ENCODE measurements around the gene SEPTIN7. TPM values are rescaled to one million over a fixed set of nuclear protein-coding genes. Genes with fewer than 3 reads are reported as not detected.

The SEPTIN7 gene
- total RNA-seq, 4 donors from 2014 or later, result 141 to 319 (median 186) TPM

DNA sequence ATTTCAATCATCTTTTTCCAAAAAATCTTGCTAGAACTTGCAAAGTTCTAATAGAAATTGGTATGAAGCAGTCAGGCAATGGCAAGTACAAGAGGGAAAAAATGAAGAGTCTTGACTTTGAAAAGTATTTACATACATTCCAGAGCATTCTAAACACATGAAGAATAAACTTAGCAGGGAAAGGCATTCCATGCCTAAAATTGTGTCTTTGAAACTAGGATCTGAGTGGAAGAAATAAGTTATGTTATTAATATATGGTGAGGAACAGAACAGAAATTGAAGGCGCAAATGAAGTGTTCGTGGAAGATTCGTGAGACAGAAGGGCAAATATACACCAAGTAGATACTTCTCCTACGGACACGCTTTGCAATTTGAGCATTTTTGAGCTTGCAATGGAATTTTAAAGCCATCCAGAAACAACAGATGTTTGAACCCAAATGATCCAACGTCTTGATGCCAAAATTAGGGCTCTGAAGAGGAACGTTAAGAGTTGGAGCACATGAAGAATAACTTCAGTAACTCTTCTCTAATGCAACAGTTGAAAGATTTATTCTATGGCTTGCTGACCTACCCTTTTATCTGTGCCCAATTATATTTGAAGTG, 40.6 kb upstream of the SEPTIN7 start:
- TF ChIP-seq CTCF (IDR thresholded peaks at IDR 0.05; ENCODE audit: low read depth), result no peak

GRCh38 chr7:35761871-35762677, 38.8 kb upstream of the SEPTIN7 start:
- no peak for TF ChIP-seq CTCF (IDR thresholded peaks at IDR 0.05; ENCODE audit: low read depth)

DNA sequence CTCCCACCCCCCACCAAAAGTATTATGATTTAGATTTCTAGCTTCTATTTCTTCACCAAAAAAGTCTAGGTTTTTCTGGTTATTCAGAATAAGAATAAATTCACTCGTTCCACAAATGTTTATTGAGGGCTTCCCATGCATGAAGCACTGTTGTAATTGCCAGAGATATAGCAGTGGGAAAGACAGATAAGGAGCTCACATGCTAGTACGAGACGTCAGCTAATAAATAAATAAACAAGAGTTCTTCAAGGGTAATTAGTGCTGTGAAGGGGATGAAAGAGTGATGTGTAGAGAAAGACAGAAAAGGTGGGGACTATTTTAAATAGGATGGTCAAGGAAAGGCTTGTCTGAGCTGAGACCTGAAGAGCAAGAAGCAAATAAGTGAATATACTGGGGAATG, 38.1 kb upstream of the SEPTIN7 start:
- TF ChIP-seq CTCF (IDR thresholded peaks at IDR 0.05; ENCODE audit: low read depth), result no peak

GRCh38 chr7:35768346-35768745, 32.5 kb upstream of the SEPTIN7 start:
- TF ChIP-seq CTCF (IDR thresholded peaks at IDR 0.05; ENCODE audit: low read depth), result no peak

DNA sequence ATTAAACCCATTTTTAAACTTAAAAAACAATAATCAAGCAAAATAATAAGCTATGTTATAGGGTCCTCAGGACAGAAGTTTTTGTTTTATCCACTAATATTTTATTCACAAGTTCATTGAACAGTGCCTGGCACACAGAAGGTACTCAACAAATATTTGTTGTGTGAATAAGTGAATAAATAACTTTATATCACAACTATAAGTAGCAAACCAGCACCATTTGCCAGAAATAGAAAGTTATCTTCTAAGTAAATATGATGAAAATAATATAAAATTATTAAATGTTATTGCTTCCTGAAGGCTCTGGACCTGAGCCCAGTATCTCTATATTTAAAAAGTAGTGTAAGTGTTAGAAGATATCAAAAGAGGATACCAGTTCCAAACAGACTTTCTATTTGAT, 29.1 kb upstream of the SEPTIN7 start:
- TF ChIP-seq CTCF (IDR thresholded peaks at IDR 0.05; ENCODE audit: low read depth), result no peak

- TF ChIP-seq CTCF (IDR thresholded peaks at IDR 0.05; ENCODE audit: low read depth), result no peak
Measured at GRCh38 chr7:35773994-35774393, 26.9 kb upstream of the SEPTIN7 start.

- no peak for TF ChIP-seq CTCF (IDR thresholded peaks at IDR 0.05; ENCODE audit: low read depth)
Measured at GRCh38 chr7:35776686-35777085, 24.2 kb upstream of the SEPTIN7 start.
